Sigmoid colon (tissue), 7 donors: ENCODE measurements around the gene PLPP4. TPM values are rescaled to one million over a fixed set of nuclear protein-coding genes. Genes with fewer than 3 reads are reported as not detected.

Experiments
- DNase-seq: peaks from one replicate; pipeline ENCODE4 v3.0.0-alpha.2; 2019
- H3K27ac ChIP-seq, 4 donors: fragments of 200-600 bp; sonication (generic); one replicate each; pipeline ENCODE4 v1.5.1; 2016 to 2019; ENCODE audit warnings: mild to moderate bottlenecking in 1 of 4
- H3K27me3 ChIP-seq, 3 donors: fragments of 200-600 bp; sonication (generic); one replicate each; pipeline ENCODE4 v1.5.1; 2019; ENCODE audit warnings: mild to moderate bottlenecking in 1 of 3
- H3K36me3 ChIP-seq, 4 donors: fragments of 200-600 bp; sonication (generic); one replicate each; pipeline ENCODE4 v1.5.1; 2016 to 2019
- H3K4me1 ChIP-seq, 4 donors: fragments of 200-600 bp; sonication (generic); one replicate each; pipeline ENCODE4 v1.5.1; 2017 to 2019
- H3K4me3 ChIP-seq, 4 donors: fragments of 200-600 bp; sonication (generic); one replicate each; pipeline ENCODE4 v1.5.1; 2017 to 2019; ENCODE audit warnings: mild to moderate bottlenecking in 2 of 4, moderate library complexity in 1 of 4
- H3K9me3 ChIP-seq, 4 donors: fragments of 200-600 bp in 3 of 4; sonication (generic) in 3 of 4; one replicate each; pipeline versions ENCODE4 v1.5.1 to v1.6.1; 2013 to 2019
- EP300 ChIP-seq, 4 donors: sonication (generic); formaldehyde crosslinking; IDR thresholded peaks; one replicate each; pipeline ENCODE4 v1.6.1; 2017; ENCODE audit warnings: antibody characterized with exemption in 4 of 4
- POLR2A ChIP-seq, 2 donors: fragments of 450-650 bp; IDR thresholded peaks; one replicate each; pipeline ENCODE4 v1.6.1; 2016; ENCODE audit warnings: antibody characterized with exemption in 2 of 2, mild to moderate bottlenecking in 2 of 2, moderate library complexity in 2 of 2
- POLR2AphosphoS5 ChIP-seq, 4 donors: sonication (generic); formaldehyde crosslinking; IDR thresholded peaks; one replicate each; pipeline ENCODE4 v1.6.1; 2017; ENCODE audit warnings: antibody characterized with exemption in 4 of 4
- WGBS, 2 donors: extraction: QIAGEN DNeasy Blood & Tissue Kit; methylation state at CpG; one replicate each; pipeline ENCODE4 v1.1.7; 2013; 5-methylcytosine and 5-hydroxymethylcytosine counted together
- intact Hi-C: fragments of 100-400 bp; cut with DNase I; formaldehyde crosslinking; loops from one replicate; pipeline ENCODE4 v1.15.1; 2023
- polyA plus RNA-seq, 3 donors: library from polyadenylated mRNA; stranded (reverse); fragments of 200-250 nt; gene quantifications; one replicate each; pipeline ENCODE4 v1.2.3, GENCODE V29; 2013
- total RNA-seq, 4 donors: library from RNA; depleted of rRNA; stranded (reverse); fragments of >200 nt; gene quantifications; one replicate each; pipeline ENCODE4 v1.1.0, GENCODE V29; 2016
- TF ChIP-seq, protein P1 (sequence below), 4 experiments: fragments of 450-650 bp in 3 of 4; fragments of 200-600 bp in 1 of 4; IDR thresholded peaks; one replicate each; pipeline ENCODE4 v1.5.1; 2016 to 2019; ENCODE audit warnings: antibody characterized with exemption in 4 of 4, mild to moderate bottlenecking in 3 of 4, moderate library complexity in 2 of 4
- donor health status: healthy with polysubstance abuse.
- donor health status: Bipolar disorder and iron deficiency.
- donor health status: healthy.

The PLPP4 gene
- total and polyA plus RNA-seq, 7 donors: 0.96 to 3.2 (median 2.6) TPM; not detected in 2

DNA sequence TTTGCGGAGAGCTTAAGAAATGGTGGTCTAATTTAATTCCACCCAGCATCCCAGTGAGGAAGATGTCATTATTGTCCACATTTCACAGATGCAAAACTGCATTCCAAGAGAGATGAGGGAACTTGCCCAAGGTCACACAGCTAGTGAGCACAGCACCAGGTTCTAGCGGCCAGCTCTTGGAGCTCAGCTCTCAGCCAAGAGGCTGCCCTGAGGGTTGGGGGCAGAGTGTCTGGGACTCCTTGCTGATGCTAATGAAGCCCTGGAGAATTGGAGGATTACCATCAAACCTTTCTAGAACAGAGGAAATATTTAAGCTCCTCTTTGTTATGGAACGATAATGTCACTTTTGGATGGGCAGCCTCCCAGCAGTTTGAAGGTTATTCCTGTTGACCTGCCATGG is 48.0 kb downstream of the PLPP4 start:
- Histone ChIP-seq H3K4me1 (peaks cover 0 to 6% (median 0%) of the 10 kb centered on the region in 4 donors), H3K36me3 (no peaks in the 10 kb centered on the region), H3K27me3 (no peaks in the 10 kb centered on the region), H3K9me3 (no peaks in the 10 kb centered on the region), H3K4me3 (no peak overlapping the region), H3K27ac (no peak overlapping the region)
- 89 to 93% methylated on average over 3 of the region's 3 CpGs for WGBS, 2 donors
- intact Hi-C loops: no loop called here
- TF ChIP-seq, protein P1, sequence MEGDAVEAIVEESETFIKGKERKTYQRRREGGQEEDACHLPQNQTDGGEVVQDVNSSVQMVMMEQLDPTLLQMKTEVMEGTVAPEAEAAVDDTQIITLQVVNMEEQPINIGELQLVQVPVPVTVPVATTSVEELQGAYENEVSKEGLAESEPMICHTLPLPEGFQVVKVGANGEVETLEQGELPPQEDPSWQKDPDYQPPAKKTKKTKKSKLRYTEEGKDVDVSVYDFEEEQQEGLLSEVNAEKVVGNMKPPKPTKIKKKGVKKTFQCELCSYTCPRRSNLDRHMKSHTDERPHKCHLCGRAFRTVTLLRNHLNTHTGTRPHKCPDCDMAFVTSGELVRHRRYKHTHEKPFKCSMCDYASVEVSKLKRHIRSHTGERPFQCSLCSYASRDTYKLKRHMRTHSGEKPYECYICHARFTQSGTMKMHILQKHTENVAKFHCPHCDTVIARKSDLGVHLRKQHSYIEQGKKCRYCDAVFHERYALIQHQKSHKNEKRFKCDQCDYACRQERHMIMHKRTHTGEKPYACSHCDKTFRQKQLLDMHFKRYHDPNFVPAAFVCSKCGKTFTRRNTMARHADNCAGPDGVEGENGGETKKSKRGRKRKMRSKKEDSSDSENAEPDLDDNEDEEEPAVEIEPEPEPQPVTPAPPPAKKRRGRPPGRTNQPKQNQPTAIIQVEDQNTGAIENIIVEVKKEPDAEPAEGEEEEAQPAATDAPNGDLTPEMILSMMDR (IDR thresholded peaks at IDR 0.05): no peak
- TF ChIP-seq POLR2A (IDR thresholded peaks at IDR 0.05) (no peak), POLR2AphosphoS5 (IDR thresholded peaks at IDR 0.05) (no peak)
- no peak for DNase-seq

DNA sequence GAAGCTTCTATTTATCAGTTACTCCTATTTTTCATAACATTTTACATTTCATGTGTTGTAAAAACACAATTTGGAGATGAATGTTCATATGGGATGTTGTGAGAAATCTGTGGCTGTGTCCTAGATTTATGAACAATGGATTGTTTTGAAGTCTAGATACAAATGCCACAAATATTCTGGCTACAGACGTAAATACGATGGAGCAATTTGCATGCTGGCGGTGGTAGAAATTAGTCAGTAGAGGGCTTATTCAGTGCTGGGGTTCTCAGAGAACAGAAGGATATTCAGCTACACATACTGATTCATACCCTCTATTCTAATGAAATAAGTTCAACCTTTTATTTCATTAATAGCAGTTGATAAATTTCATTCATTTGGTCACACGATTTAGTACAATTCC is 48.8 kb downstream of the PLPP4 start:
- intact Hi-C loops: no loop called here
- no peak for TF ChIP-seq POLR2AphosphoS5 (IDR thresholded peaks at IDR 0.05)
- TF ChIP-seq, protein P1 (IDR thresholded peaks at IDR 0.05): no peak
- TF ChIP-seq EP300 (IDR thresholded peaks at IDR 0.05): no peak
- no peak for TF ChIP-seq POLR2A (IDR thresholded peaks at IDR 0.05)
- 86 to 91% methylated on average over 4 of the region's 4 CpGs for WGBS, 2 donors

DNA sequence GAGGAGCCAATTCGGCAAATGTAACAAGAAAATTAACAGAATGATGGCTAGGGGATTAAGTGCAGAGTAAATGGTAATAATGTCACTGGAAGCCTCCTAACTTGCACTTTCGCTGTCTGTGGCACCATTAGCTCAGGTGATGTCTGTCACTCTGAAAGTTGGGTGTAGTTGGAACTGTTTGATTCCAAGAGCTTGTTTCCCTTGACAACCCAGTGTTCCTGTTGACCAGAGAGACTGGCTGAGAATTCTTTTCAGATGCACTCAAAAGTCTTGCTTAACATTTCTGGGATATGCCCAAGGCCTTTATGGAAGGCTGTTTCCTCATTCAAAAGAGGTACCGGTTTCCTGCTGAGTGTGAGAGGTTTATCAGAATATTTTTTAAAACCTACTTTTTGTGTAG is 49.6 kb downstream of the PLPP4 start:
- intact Hi-C loops: no loop called here
- Histone ChIP-seq H3K4me1 (peaks cover 0 to 6% (median 0%) of the 10 kb centered on the region in 4 donors), H3K27me3 (no peaks in the 10 kb centered on the region), H3K9me3 (no peaks in the 10 kb centered on the region), H3K4me3 (no peak overlapping the region), H3K36me3 (no peaks in the 10 kb centered on the region), H3K27ac (no peak overlapping the region)
- TF ChIP-seq POLR2A (IDR thresholded peaks at IDR 0.05) (no peak), EP300 (IDR thresholded peaks at IDR 0.05) (no peak), POLR2AphosphoS5 (IDR thresholded peaks at IDR 0.05) (no peak)
- TF ChIP-seq, protein P1 (IDR thresholded peaks at IDR 0.05): no peak
- 71 to 80% methylated on average over 3 of the region's 3 CpGs for WGBS, 2 donors
- no peak for DNase-seq

More for the DNA sequence above, 48.8 kb downstream of the PLPP4 start:
- Histone ChIP-seq H3K27me3 (no peaks in the 10 kb centered on the region), H3K4me3 (no peak overlapping the region), H3K9me3 (no peaks in the 10 kb centered on the region), H3K36me3 (no peaks in the 10 kb centered on the region), H3K4me1 (peaks cover 0 to 6% (median 0%) of the 10 kb centered on the region in 4 donors), H3K27ac (no peak overlapping the region)
- DNase-seq: no peak

DNA sequence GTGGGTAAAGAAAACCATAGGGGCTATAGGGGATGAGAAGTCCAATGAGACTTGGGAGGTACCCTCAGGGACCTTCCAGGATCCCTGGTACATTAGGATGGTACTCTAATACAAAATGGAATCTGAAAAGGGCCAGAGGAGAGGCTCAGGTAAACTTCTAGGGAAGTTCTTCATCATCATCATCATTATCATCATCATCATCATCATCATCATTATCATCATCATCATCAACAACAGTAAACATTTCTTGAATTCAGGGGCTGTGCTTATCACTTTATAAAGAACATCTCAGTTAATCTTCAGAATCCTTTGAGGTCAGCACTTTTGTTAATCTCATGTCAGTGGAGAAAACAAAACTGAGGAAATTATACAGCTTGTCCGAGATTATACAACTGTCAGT is 50.1 kb downstream of the PLPP4 start:
- Histone ChIP-seq H3K36me3 (no peaks in the 10 kb centered on the region), H3K27ac (no peak overlapping the region), H3K9me3 (no peaks in the 10 kb centered on the region), H3K27me3 (no peaks in the 10 kb centered on the region), H3K4me1 (peaks cover 0 to 6% (median 0%) of the 10 kb centered on the region in 4 donors), H3K4me3 (no peak overlapping the region)
- DNase-seq: no peak
- 67 to 86% methylated on average over 1 of the region's 1 CpG for WGBS, 2 donors
- TF ChIP-seq POLR2A (IDR thresholded peaks at IDR 0.05) (no peak), EP300 (IDR thresholded peaks at IDR 0.05) (no peak), POLR2AphosphoS5 (IDR thresholded peaks at IDR 0.05) (no peak)
- TF ChIP-seq, protein P1 (IDR thresholded peaks at IDR 0.05): no peak
- intact Hi-C loops: no loop called here

DNA sequence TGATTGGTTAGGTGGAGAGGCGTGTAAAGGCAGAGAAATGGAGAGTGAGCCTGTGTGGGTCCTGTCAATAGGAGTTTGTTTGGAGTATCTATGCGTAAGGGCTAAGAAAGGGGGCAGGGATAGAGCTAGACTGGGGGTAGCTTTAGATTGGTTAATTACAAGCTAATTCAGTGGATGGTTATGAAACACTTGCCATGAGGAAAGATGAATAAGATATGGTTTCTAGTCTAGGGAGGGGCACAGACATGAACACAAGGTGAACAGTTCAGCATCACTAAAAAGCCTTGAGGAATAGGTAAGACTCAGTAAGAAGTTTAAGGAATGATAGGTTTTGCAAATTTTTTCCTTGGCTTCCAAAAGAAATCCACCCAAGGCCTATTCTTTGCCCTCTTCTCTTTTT is 50.6 kb downstream of the PLPP4 start:
- intact Hi-C loops: no loop called here
- 76 to 79% methylated on average over 2 of the region's 2 CpGs for WGBS, 2 donors
- no peak for TF ChIP-seq EP300 (IDR thresholded peaks at IDR 0.05)
- no peaks in the 10 kb centered on the region for H3K9me3 ChIP-seq
- H3K4me3 ChIP-seq: no peak overlapping the region
- no peaks in the 10 kb centered on the region for H3K36me3 ChIP-seq
- peaks cover 0 to 6% (median 0%) of the 10 kb centered on the region in 4 donors for H3K4me1 ChIP-seq
- H3K27me3 ChIP-seq: no peaks in the 10 kb centered on the region
- H3K27ac ChIP-seq: no peak overlapping the region
- no peak for DNase-seq
